Activated CD8-positive, alpha-beta memory T cell treated with anti-CD3 and anti-CD28 coated beads for 1 hour (primary cell): Measurements from ENCODE around the gene CD46.

Source experiments
- DNase-seq, 2 donors: peaks; one replicate each; pipeline ENCODE4 v3.0.0-alpha.2; 2020; ENCODE audit warnings: low read depth in 1 of 2; ENCODE audit errors: extremely low read depth in 1 of 2

CD46 gene

DNA sequence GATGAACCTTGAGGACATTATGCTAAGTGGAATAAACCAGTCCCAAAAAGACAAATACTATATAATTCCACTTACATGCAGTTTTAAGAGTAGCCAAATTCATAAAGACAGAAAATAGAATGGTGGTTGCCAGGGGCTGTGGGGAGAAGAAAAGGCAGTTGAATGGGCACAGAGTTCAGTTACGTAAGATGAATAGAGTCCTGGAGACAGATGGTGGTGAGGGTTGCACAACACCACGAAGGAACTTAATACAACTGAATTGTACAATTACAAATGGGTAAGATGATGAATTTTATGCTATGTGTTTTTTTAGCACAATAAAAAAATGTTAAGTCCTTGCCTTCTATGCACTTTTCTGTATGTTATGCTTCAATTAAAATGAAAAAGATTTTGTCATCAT lies 92.5 kb downstream of the CD46 start:
- DNase-seq, result no peak
